HL-60 (cell line): ENCODE results near the gene GABRA6.

Experiments
- DNase-seq, 2 experiments: peaks; one replicate each; pipeline ENCODE4 v3.0.0-alpha.2; 2010 to 2020; ENCODE audit warnings: low read depth in 1 of 2, low spot score in 1 of 2
- H3K27ac ChIP-seq: fragments of 250-450 bp; sonication (Bioruptor Pico); replicated peaks from 2 replicates; pipeline ENCODE4 v1.5.1; 2020; ENCODE audit warnings: mild to moderate bottlenecking, moderate library complexity
- H3K27me3 ChIP-seq: fragments of 250-450 bp; sonication (Bioruptor Pico); 2 replicates; pipeline ENCODE4 v1.5.1; 2021; ENCODE audit warnings: mild to moderate bottlenecking, moderate library complexity; ENCODE audit not compliant: insufficient read depth, poor library complexity, severe bottlenecking
- H3K4me3 ChIP-seq: replicated peaks from 2 replicates; pipeline ENCODE4 v1.5.1; 2011; ENCODE audit warnings: mild to moderate bottlenecking, control low read depth, low read length; ENCODE audit not compliant: insufficient read depth
- CTCF ChIP-seq: IDR thresholded peaks from one replicate; pipeline ENCODE4 v1.5.1; 2011; ENCODE audit warnings: low read length, control low read depth, inconsistent platforms; ENCODE audit not compliant: insufficient read depth
- GABPA ChIP-seq: IDR thresholded peaks from 2 replicates; pipeline ENCODE4 v1.6.1; 2012; ENCODE audit warnings: low read depth
- POLR2AphosphoS5 ChIP-seq: IDR thresholded peaks from 2 replicates; pipeline ENCODE4 v1.6.1; 2012; ENCODE audit warnings: low read depth
- REST ChIP-seq: IDR thresholded peaks from 2 replicates; pipeline ENCODE4 v1.6.1; 2012; ENCODE audit warnings: low read depth; ENCODE audit not compliant: insufficient replicate concordance
- SPI1 ChIP-seq: IDR thresholded peaks from 2 replicates; pipeline ENCODE4 v1.6.1; 2012; ENCODE audit warnings: low read depth, mild to moderate bottlenecking, borderline replicate concordance

Gene GABRA6

GRCh38 chr5:161720460-161720859, 34.9 kb downstream of the GABRA6 start:
- no peak for DNase-seq
- TF ChIP-seq CTCF (no peak), REST (no peak), SPI1 (no peak), GABPA (no peak), POLR2AphosphoS5 (no peak)
- no peak overlapping the region for H3K27ac ChIP-seq
- H3K4me3 ChIP-seq: no peak overlapping the region
- no peaks in the 10 kb centered on the region for H3K27me3 ChIP-seq

- Histone ChIP-seq H3K4me3 (no peak overlapping the region), H3K27me3 (no peaks in the 10 kb centered on the region), H3K27ac (no peak overlapping the region)
- DNase-seq: no peak
- TF ChIP-seq REST: no peak
- no peak for TF ChIP-seq CTCF
- no peak for TF ChIP-seq POLR2AphosphoS5
- no peak for TF ChIP-seq SPI1
- no peak for TF ChIP-seq GABPA
Observed at GRCh38 chr5:161734741-161735140, 49.2 kb downstream of the GABRA6 start.

- no peak overlapping the region for H3K4me3 ChIP-seq
- DNase-seq: no peak
- H3K27me3 ChIP-seq: no peaks in the 10 kb centered on the region
- no peak overlapping the region for H3K27ac ChIP-seq
- TF ChIP-seq POLR2AphosphoS5: no peak
- no peak for TF ChIP-seq REST
- TF ChIP-seq CTCF: no peak
- TF ChIP-seq GABPA: no peak
- TF ChIP-seq SPI1: no peak
Observed at GRCh38 chr5:161740433-161740832, 54.9 kb downstream of the GABRA6 start.
